HG02943 (cell line): ENCODE results near the gene B3GALT6.

ENCODE experiments used
- ATAC-seq: cut with Tn5 transposase; IDR thresholded peaks from one replicate; pipeline ENCODE4 v1.9.1; 2021; ENCODE audit warnings: mild to moderate bottlenecking, low read depth, moderate library complexity; ENCODE audit not compliant: unreplicated experiment

The B3GALT6 gene

DNA sequence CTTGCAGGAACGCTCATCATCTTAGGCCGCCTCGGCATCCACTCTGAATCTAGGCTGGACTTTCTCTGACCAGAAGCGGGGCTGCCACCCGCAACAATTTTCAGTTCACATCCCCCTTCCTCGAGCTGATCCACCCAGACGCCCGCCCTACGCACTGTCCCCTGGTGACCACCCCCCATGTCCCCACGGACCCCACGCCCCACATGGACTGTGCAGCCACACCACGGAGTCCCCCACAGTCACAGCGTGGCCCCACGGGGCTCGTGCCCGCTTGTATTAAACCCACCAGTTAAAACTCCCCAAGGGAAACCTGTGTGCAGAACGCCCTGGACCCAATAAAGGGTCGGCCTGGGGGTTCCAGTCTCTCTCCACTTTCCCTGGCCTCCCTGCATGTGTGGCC, 27.5 kb downstream of the B3GALT6 start:
- ATAC-seq, result no peak

DNA sequence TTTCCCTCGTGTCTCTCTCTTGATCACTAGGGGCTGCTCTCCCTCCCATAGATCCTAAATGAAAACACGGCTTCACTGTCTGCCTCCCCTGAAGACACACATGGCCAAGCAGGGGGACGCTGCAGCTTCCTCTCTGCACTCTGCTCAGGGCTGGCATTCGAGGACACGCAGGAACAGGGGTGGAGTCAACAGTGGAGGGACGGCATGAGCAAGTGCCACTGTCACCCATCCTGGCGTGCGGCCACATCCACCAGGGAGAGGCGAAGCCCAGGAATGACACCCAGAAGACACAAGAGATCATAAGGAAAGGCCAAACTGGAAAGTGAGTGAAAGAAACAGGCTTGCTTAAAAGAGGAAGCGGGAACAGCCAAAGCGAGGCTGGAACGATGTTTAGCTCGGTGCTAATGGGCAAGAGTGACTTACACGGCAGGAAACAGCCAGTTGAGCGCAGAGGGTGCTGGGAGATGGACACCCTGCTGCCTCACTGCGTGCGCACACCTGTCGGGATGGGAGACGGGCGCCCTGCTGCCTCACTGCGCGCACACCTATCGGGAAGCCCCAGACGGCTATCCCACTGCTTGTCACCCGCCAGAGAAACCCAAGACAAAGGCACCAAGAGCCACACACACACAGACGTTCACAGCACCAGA, 28.0 kb downstream of the B3GALT6 start:
- ATAC-seq, result no peak

DNA sequence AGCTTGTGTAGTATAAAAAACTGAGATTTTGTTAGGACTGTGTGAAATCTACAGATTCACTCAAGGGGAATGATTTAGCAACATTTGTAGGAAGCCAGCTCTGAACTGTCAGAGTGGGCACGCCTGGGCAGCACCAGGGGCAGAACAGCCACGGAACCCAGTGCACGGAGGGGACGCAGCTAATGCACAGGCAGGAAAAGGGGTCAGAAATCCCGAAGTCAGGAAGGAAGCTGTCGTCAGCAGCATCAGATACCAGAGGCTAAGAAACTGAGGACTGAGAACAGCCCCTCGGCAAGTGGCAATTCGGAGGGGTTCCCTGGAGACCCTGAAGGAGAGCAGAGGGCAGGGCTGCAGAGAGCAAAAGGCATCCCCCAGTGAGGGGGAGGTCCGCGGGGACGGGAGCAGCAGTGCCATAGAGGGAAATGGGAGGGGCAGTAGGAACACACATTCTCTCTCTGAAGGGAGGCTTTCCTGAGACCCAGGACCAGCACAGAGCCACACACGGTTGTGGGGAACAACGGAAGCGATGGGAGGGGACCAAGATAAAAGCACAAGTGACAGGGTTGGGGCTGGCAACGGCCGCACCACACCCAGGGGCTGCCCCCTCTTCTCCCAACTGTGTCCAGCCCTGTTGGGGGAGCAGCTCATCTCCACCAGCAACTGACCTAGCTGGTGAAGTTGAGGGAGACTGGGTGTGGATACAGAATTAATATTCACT, 29.0 kb downstream of the B3GALT6 start:
- no peak for ATAC-seq

DNA sequence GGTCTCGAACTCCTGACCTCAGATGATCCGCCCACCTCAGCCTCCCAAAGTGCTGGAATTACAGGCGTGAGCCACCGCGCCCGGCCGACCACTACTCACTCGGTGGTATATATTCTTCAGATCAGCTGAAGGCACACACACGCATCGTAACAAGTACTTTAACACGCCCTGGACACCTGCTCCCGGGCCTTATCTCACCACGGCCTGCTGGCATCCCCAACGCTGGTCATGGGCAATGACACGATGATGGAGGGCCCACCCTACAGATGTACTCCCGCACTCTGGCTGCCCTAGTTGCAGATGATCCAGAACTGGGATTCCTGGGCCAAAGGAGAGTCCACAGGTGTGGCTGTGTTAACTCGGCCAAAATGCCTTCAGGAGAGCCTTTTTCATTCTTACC, 30.0 kb downstream of the B3GALT6 start:
- no peak for ATAC-seq

DNA sequence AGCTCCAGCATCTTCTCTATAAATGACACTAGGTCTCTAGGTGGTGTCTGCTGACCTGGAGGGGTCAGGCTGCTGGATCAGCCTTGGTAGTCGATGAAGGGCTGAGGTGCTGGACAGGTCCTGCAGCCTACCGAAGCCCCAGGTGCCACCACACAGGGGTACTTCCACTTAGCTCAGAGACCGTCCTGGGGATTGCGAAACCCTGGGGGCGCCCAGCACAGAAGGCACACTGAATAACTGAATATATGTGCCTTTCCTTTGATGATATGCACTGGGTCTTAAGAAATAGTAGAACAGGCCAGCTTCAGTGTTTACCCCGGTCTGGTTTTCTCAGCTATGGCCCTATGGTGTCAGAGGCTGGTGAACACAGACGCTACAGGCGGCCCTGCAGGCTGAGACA, 30.7 kb downstream of the B3GALT6 start:
- no peak for ATAC-seq

DNA sequence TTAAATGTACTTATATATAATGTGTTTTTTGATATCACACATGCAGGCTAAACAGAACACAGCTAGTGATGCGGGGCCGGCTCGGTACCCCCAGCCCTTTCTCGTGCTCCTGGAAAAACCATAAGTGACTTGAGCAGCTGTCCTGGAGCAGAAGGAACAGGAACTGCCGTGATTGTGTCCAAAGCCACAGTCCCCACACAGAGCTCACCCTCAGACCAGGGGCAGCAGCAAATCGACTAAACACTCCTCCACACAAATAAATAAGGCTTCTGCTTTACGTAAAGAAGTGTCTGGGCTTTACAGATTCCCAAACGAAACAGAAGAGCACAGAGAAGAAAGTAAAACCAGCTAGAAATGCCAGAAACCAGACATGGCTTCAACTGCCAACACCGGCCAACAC, 32.0 kb downstream of the B3GALT6 start:
- no peak for ATAC-seq

DNA sequence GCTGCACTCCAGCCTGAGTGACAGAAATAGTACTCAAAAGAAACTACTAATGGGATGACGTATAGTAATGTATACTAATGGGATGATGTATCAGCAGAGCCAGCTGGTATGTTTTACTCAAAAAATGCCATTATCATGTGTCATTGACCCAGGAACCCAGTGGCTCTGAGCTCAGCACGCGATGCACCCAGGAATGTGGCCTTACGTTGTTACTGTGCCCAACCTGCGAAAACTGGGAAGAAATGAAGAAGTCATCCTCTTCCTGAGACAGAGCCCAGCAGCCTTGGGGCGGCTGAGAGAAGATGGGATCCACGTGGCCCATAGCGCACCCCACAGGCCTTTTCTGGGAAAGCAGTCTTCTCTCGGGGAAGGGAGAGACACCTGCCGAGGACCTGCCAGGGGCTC, 32.8 kb downstream of the B3GALT6 start:
- ATAC-seq, result no peak

DNA sequence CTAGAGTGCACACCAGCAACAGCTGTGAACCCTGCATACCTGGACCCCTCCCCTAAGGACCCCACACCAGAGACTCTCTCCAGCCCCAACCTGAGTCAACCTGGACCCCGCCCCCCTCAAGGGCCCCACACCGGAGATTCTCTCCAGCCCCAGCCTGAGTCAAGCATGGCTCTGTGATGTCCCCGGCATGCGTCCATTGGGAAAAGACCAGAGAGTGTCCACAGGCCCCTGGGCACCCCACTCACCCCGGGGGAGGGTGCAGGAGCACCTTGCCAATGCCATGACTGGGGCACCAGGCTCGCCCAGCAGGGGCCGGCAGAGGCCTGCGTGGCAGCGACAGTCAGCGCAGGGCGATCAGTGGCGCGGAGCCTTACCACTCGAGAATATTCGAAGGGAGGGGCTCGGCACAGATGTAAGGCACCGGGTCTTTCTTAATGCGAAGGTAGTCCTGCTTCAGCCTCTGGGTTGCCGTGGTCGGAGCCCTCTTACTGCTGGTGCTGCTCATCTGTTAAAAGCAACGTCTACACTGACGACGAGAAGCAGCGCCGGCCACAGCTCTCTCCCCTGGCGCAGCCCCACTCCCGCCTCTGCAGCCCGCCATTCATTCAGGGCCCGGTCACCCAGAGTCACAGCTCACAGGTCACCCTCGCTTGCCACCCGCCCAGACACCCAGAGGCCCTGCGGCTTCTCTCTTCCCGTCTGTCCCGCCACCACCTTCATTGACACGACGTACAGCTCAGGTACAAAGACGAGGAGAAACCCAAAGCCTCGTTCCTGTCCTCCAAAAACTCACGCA, 35.6 kb downstream of the B3GALT6 start:
- ATAC-seq, result no peak

DNA sequence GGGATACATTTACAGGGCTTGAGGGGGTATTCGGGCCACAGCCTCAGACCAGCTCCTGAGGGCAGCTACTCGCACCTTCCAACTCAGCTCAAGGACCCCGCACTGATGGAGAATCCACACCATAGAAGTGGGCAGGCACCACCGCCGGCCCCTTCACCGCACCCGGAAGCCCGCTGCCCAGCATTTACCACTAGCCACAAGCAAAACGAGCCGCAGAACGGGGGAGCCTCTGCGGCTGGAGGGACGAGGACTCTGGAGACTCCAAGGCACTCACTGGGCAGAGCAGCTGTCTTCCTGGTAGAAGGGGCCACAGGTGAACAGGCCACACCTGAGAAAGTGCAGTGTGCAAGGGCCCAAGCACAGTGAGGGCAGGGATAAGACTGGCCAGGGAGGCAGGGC, 36.2 kb downstream of the B3GALT6 start:
- no peak for ATAC-seq

DNA sequence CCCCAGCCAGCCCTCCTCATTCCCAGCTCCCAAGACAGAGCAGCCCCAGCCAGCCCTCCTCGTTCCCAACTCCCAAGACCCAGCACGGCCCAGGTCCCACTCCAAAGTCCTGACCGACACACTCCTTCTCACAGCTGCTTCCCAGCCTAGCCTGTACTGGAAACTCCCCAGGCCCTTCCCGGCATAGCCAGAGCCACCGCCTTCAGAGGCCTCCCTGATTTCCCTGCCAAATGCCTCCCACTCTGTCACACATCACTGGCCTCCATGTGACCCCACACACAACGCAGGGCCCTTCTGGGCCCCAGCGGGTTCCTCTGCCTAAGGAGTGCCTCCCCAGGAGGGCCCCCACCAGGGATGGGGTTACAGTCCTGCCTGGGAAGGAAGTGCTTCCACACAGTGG, 38.8 kb downstream of the B3GALT6 start:
- no peak for ATAC-seq

DNA sequence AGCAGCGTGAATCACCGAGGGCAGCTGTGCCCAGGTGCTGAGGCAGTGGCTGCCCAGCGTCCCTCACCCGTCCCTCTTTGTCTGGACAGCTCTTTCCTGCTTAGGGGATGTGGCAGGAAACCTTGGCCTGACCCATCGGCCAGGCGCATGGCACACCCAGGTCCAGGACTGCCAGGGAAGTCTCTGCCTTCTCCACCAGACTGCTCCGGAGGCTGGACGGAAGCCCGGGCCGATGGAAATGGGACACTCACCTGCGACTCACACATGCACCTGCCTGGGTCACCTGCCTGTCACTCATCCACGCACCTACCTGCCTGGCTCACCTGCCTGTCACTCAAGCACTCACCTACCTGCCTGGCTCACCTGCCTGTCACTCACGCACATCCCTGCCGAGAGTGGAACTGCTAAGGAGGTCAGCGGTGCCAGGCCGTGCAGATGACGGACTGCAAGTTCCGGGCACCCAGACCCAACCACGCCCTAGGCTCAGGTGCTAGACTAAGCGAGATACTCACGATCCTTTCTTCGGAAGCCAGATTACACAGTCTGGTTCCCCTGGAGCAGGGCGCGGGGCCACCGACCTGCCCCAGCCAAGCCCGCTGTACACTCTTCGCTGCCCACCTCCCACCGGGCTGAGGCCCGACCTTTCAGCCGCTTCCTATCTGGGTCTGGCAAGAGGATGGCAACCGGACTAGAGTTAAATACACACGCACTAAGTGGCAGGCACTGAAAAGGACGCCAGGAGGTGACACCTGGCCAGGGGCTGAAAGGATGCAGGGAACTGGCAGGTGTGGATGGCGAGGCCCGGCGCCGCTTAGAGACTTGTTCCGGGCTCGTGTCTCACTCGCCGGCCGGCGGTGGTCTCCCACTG, 40.5 kb downstream of the B3GALT6 start:
- ATAC-seq, result no peak

DNA sequence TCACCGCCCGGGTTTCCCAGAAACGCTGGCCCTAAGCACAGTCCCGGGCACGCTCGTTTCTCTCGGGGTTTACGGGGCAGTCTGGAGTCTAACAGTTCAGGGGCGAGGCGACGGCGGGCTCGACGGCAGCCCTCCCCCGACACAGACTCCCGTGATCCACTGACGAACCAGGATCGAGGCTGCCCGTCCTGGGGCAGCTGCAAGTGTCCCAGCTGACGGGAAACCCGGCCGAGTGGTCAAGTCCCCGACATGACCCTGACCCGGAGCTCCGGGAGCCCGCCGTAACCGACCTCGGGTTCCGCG, 41.1 kb downstream of the B3GALT6 start:
- no peak for ATAC-seq

DNA sequence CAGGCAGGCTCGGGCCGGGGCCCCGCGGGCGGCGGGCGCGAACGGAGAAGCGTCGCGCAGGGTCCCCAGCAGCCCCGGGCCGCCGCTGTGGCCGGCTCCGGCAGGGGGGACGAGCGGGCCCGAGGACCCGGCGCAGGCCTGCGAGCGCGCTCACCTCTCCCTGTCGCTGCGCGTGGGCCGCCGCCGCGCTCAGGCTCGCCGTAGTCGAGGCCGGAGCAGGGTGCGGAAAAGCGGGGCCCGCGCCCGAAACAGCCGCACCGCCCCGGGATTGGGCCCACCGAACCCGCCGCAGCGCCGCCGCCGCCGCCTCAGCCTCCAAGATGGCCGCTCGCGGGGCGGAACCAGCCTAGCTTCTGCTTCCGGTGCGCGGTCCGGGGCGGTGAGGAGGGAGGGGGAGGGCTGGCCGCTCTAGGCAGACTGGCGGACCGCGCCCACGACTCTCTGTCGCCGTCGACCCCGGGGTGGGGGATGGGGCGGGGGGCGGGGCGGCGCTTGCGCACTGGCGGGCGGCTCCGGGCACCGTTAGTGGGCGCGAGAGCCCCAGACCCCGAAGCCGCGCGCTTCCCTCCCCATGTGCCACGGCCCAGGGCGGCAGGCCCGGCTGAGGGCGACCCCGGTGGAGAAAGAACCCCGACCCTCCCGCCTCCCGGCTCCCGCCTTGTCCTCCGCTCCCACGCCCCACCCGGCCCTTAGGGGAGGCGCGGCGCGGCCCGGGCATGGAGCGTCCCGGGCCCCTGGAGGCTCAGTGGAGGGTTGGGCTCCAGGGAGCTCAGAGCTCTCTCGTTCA, 41.7 kb downstream of the B3GALT6 start, which contains the start of gene UBE2J2:
Gene UBE2J2, minus strand, starts transcription at position 343 of the 787 bp plus-strand sequence. CDS start 5,862 bp downstream, outside the sequence.
- peak; percentile 74 for ATAC-seq

DNA sequence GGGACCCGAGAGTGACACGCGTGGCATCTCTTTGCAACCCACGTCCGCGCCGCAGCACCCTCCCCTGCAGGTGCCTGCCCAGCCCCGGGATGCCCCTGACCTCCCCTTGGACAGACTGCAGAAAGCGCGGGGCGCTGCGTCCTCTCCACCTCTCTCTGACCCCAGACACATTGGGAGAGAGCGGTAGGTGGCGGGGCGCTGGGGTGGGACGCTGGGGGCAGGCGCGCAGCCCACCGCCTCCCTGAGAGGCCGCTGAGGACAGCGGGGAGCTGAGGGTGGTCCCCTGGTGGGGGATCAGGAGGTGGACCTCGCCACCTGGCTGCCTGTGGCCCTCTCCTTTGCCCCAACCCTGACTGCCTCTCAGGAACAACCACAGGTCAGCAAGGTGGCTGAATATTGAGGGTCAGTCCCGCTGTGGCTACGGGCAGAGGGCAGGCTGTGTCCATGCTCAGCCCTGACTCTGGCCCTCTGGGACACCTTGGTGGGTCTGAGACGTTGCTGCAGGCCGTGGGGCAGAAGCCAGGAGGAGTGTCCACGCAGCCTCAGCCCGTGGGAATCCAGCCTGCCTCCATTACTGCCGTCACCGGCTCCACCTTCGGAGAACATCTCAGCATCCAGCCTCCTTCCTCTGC, 42.4 kb downstream of the B3GALT6 start:
- ATAC-seq, result no peak

DNA sequence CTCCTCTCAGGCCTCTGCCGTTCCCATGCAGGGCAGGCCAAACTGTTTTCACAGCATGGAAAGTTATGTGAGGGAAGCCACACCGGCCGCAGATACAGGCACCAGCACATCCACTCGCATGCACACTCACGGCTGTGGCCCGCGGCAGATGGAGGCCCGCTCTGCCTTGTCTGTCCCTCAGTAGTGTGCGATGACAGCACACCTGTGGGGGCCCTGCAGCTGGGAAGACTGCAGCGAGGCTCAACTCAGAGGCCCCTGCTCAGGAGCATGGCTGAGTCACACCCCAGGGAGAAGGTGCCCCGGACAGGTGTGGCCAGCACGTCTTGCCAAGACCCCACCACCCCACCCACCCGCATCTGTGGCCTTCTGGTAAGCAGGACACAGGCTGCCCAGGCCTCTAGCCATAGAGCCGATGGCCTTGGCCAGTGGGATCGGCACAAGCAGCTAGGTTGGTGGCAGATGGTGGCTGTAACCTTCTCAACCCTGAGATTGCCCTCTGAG, 42.9 kb downstream of the B3GALT6 start:
- ATAC-seq, result no peak

DNA sequence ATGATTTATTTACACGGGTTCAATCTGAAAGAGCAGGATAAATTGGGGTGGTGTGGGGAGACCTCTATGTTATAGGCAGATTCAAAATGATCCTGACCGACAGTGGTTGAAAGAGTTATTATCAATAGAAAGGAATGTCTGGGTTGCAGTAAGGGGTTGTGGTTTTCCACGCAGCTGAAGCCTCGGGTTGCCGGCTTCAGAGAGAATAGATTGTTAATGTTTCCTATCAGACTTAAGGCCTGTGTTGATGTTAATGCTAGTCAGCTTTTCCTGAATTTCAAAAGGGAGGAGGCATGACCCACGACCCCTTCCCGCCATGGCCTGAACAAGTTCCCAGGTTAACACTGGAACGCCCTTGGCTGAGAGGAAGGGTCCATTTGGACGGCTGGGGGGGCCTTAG, 43.8 kb downstream of the B3GALT6 start:
- ATAC-seq, result no peak

DNA sequence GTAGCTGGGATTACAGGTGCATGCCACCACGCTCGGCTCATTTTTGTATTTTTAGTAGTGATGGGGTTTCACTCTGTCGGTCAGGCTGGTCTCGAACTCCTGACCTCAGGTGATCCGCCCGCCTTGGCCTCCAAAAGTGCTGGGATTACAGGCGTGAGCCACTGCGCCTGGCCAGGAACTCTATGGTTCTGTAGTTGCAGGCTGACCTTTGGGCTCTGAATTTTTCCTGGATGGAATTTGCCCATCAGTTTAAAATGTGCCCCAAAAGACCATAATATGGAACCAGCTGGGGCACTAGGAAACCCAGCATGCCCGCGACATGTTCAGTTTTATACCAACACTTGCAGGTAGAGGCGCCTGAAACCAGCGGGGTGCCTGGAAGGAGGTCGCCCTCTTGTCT, 46.6 kb downstream of the B3GALT6 start:
- ATAC-seq, result no peak

DNA sequence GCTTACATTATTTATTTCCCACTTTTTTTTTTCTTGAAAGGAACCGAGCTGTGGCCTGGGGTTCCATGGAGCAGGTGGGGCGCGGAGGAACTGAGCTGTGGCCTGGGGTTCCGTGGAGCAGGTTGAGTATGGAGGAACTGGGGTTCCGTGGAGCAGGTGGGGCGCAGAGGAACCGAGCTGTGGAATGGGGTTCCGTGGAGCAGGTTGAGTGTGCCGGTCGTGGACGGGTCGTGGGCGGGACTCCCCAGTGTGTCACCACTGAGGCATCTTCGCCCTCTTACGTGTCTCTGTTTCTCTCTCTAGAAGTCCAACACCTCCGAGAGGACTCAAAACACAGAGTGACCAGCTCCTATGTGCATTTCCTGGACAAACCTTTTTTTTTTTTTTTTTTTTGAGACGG, 47.0 kb downstream of the B3GALT6 start:
- ATAC-seq, result no peak

DNA sequence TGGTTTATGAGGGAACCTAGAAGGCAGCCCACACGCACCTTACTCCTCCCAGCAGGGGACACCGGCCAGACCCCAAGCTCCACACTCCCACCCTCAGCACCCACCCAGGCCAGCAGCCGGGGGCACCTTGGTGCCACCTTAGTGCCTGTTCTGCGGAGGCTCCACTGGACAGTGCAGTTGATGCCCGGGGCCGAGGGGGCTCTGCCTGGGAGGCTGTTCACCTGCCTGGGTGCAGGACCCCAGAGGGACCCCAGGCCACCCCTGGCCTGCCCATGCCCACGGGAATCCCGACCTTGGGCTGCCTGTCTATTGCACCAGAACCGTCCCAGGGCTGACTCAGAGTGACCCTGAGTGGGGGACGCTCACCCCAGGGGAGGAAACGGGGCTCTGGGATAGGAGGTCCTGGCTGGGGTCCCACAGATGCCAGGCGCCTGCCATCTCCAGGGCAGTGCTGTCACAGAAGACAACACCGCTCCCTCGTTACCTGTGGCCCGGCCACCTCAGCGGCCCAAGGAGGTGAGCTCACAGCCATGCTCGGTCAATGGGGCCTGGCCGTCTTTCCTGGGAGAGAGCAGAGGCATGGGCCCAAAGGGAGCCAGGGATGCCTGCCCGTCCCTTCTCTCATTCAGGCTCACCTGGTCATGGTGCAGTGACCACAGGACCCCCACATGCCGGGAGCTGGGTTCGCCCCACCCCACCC, 48.9 kb downstream of the B3GALT6 start:
- no peak for ATAC-seq
